GM23248 (cell line): ENCODE data around the gene CHD9.

Experiments
- EZH2 ChIP-seq: fragments of 200-600 bp; sonication (generic); IDR thresholded peaks from 2 replicates; pipeline ENCODE4 v1.6.1; 2018; ENCODE audit warnings: antibody characterized with exemption, mild to moderate bottlenecking; ENCODE audit not compliant: insufficient read depth, poor library complexity, severe bottlenecking
- EZH2phosphoT487 ChIP-seq: fragments of 200-600 bp; sonication (generic); IDR thresholded peaks from 2 replicates; pipeline ENCODE4 v1.6.1; 2018; ENCODE audit warnings: antibody characterized with exemption, moderate library complexity, mild to moderate bottlenecking, low read depth; ENCODE audit not compliant: insufficient read depth

DNA sequence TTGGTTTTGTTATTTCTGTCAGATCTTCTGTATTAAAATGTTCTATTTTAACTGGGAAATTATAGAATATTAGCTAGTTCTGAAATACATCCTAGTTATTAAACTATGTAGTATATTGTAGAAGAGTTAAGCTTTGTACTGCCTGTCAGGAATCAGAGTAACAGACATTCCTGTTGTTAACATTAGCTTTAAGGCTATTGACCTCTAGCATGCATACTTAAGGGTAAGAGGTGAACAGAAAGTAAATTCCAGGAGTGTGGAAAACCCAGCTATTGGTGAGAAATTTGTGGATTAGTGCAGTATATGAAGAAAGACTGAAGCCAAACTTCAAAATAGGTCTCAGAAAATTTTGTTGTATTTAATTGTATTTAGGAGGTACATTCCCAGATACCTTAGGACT is 111.3 kb downstream of the CHD9 start:
- no peak for TF ChIP-seq EZH2
- TF ChIP-seq EZH2phosphoT487 = no peak
